T-cell (primary cell): ENCODE data around the gene PCDHA1. TPM values are rescaled to one million over a fixed set of nuclear protein-coding genes. Genes with fewer than 3 reads are reported as not detected.
A peak's percentile ranks its signal among the peaks of the same experiment; 100 is the strongest.

Source experiments
- ATAC-seq, 4 experiments: fragments of 200-7000 bp in 3 of 4; fragments of 150-1000 bp in 1 of 4; cut with Tn5 transposase; replicated peaks in 1 of 4; 1 replicate in 3 of 4; 2 replicates in 1 of 4; pipeline ENCODE4 v1.10.0; 2021; ENCODE audit warnings: moderate library complexity in 3 of 4, mild to moderate bottlenecking in 2 of 4, moderate number of reproducible peaks in 1 of 4
- CTCF ChIA-PET, 2 donors: fragments of 300-600 bp; sonication (Branson Sonifier 250); formaldehyde crosslinking; loops; one replicate each; lab custom pipeline; 2022; ENCODE audit warnings: antibody characterized with exemption in 2 of 2; lab: Charles Lee
- POLR2A ChIA-PET, 2 donors: fragments of 300-600 bp; sonication (Branson Sonifier 250); formaldehyde crosslinking; loops; one replicate each; lab custom pipeline; 2022; ENCODE audit warnings: antibody characterized with exemption in 2 of 2; lab: Charles Lee
- DNase-seq, 35 experiments: peaks; one replicate each; pipeline versions ENCODE4 v3.0.0 to v3.0.0-alpha.2; 2013 to 2023
- H3K27ac ChIP-seq: one replicate; pipeline ENCODE4 v1.5.1; 2013; ENCODE audit warnings: low read length
- H3K27me3 ChIP-seq, 2 experiments: replicated peaks in 1 of 2; 1 replicate in 1 of 2; 2 replicates in 1 of 2; pipeline versions ENCODE4 v1.6.1 to v1.7.0; 2013; ENCODE audit warnings: low read length in 1 of 2, mixed read lengths in 1 of 2; ENCODE audit not compliant: control insufficient read depth in 2 of 2, insufficient read depth in 2 of 2; ENCODE audit errors: extremely low read depth in 1 of 2
- H3K36me3 ChIP-seq, 2 donors: 1 replicate in 1 of 2; 2 replicates in 1 of 2; pipeline versions ENCODE4 v1.6.1 to v1.7.0; 2013; ENCODE audit warnings: low read length in 1 of 2; ENCODE audit not compliant: control insufficient read depth in 2 of 2, insufficient read depth in 1 of 2; ENCODE audit errors: extremely low read depth in 1 of 2
- H3K4me1 ChIP-seq, 2 experiments: 1 replicate in 1 of 2; 2 replicates in 1 of 2; pipeline versions ENCODE4 v1.6.1 to v1.7.0; 2013; ENCODE audit warnings: low read length in 2 of 2, mixed read lengths in 1 of 2; ENCODE audit not compliant: insufficient read depth in 2 of 2, control insufficient read depth in 1 of 2; ENCODE audit errors: extremely low read depth in 1 of 2
- H3K4me3 ChIP-seq, 2 donors: 1 replicate in 1 of 2; 2 replicates in 1 of 2; pipeline versions ENCODE4 v1.5.1 to v1.7.0; 2013; ENCODE audit warnings: mild to moderate bottlenecking in 2 of 2, low read length in 1 of 2, moderate library complexity in 1 of 2; ENCODE audit not compliant: control insufficient read depth in 1 of 2; ENCODE audit errors: extremely low read depth in 1 of 2
- H3K9me3 ChIP-seq: 2 replicates; pipeline ENCODE4 v1.7.0; 2013
- H3K27ac Mint-ChIP-seq, 2 donors: one replicate each; pipeline ENCODE4 v1.8.0; 2020 to 2021; ENCODE audit warnings: mild to moderate bottlenecking in 2 of 2, mixed read lengths in 2 of 2
- H3K27me3 Mint-ChIP-seq, 2 donors: one replicate each; pipeline ENCODE4 v1.8.0; 2021 to 2022; ENCODE audit warnings: mixed read lengths in 2 of 2
- H3K36me3 Mint-ChIP-seq: one replicate; pipeline ENCODE4 v1.8.0; 2021; ENCODE audit warnings: mixed read lengths
- H3K4me1 Mint-ChIP-seq, 3 donors: one replicate each; pipeline ENCODE4 v1.8.0; 2020 to 2022; ENCODE audit warnings: mixed read lengths in 3 of 3, mild to moderate bottlenecking in 1 of 3
- H3K4me3 Mint-ChIP-seq, 3 donors: one replicate each; pipeline ENCODE4 v1.8.0; 2020 to 2022; ENCODE audit warnings: mild to moderate bottlenecking in 3 of 3, mixed read lengths in 3 of 3, moderate library complexity in 3 of 3
- H3K9me3 Mint-ChIP-seq, 3 donors: one replicate each; pipeline ENCODE4 v1.8.0; 2020 to 2022; ENCODE audit warnings: mixed read lengths in 3 of 3
- WGBS: methylation state at CpG from one replicate; pipeline ENCODE4 v1.1.5; 2013; ENCODE audit warnings: missing lambda C conversion rate; ENCODE audit not compliant: insufficient coverage; 5-methylcytosine and 5-hydroxymethylcytosine counted together
- total RNA-seq, 35 experiments: library from RNA in 6 of 35; stranded (reverse) in 6 of 35; fragments of 120-200 nt in 1 of 35; gene quantifications; one replicate each; pipeline versions ENCODE4 v1.2.1 to v1.2.4 and lab custom pipeline; 2013 to 2026

PCDHA1 gene
- total RNA-seq (not detected), total RNA-seq (lab: John Stamatoyannopoulos, UW) (0 to 0.09 (median 0) reads per million in 29 experiments)
- not detected for total RNA-seq (2013)

- ATAC-seq (no peak), DNase-seq (no peak)
- Histone ChIP-seq H3K36me3 (no peaks in the 10 kb centered on the region), H3K4me3 (peak within 1 kb of the TSS in 1 of 2 donors; percentile 46), H3K27ac (no peak within 1 kb of the TSS), H3K4me1 (no peaks in the 10 kb centered on the region), H3K27me3 (peaks cover 2 to 31% of the 10 kb centered on the region in 2 experiments), H3K9me3 (peaks cover 5% of the 10 kb centered on the region)
- WGBS = 35% methylated on average over 19 of the region's 29 CpGs
- CTCF ChIA-PET = no interaction called here
- Mint-ChIP-seq H3K4me1 (no peaks in the 10 kb centered on the region), H3K27ac (no peak within 1 kb of the TSS), H3K36me3 (peaks cover 8% of the 10 kb centered on the region), H3K27me3 (peaks cover 16 to 27% of the 10 kb centered on the region in 2 donors), H3K4me3 (no peak within 1 kb of the TSS), H3K9me3 (peaks cover 14 to 45% (median 39%) of the 10 kb centered on the region in 3 donors)
- POLR2A ChIA-PET = interaction anchor here in 1 of 2 donors (0.7 kb wide), 1 partner anchor 754 kb away, joined by 3 read pairs; no protein-coding TSS in a partner anchor
Measured at GRCh38 chr5:140785905-140786686, at the start of gene PCDHA1. TSS of gene PCDHA1 (plus strand) at chr5:140786140.

DNA sequence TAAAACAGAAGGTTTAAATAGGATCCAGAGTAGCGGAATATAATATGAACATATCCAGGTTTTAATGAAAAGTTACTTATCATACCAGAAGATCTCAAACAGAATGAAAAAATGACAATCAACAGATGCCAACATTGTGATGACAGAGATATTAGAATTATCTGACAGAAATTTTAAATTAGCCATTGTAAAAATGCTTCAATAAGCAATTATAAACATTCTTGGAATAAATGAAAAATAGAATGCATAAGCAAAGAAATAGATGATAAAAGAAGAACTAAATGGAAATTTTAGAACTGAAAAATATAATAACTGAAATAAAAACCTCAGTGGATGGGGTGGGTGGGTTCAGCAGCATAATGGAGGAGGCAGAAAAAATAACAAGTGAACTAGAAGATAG lies 48.5 kb upstream of the PCDHA1 start:
- peaks cover 3 to 32% (median 9%) of the 10 kb centered on the region in 3 donors for H3K9me3 Mint-ChIP-seq
- POLR2A ChIA-PET = no interaction called here
- no peak for DNase-seq
- no peaks in the 10 kb centered on the region for H3K9me3 ChIP-seq
- H3K4me3 Mint-ChIP-seq = no peak overlapping the region
- no peak overlapping the region for H3K27ac Mint-ChIP-seq
- H3K27ac ChIP-seq = no peak overlapping the region
- H3K36me3 ChIP-seq = no peaks in the 10 kb centered on the region
- peaks cover 0 to 6% of the 10 kb centered on the region in 2 experiments for H3K27me3 ChIP-seq
- no peaks in the 10 kb centered on the region for H3K4me1 ChIP-seq
- H3K4me1 Mint-ChIP-seq = no peaks in the 10 kb centered on the region
- H3K36me3 Mint-ChIP-seq = no peaks in the 10 kb centered on the region
- no CpG with 5 or more reads among the region's 1 CpG for WGBS
- H3K4me3 ChIP-seq = no peak overlapping the region
- no peak for ATAC-seq
- CTCF ChIA-PET = no interaction called here
- H3K27me3 Mint-ChIP-seq = peaks cover 34 to 37% of the 10 kb centered on the region in 2 donors

- no peak for ATAC-seq
- Mint-ChIP-seq H3K9me3 (peaks cover 4 to 35% (median 23%) of the 10 kb centered on the region in 3 donors), H3K27me3 (peaks cover 6% of the 10 kb centered on the region in 2 donors), H3K27ac (no peak overlapping the region), H3K4me3 (no peak overlapping the region), H3K4me1 (no peaks in the 10 kb centered on the region), H3K36me3 (no peaks in the 10 kb centered on the region)
- no peaks in the 10 kb centered on the region for H3K36me3 ChIP-seq
- H3K27me3 ChIP-seq = peaks cover 0 to 4% of the 10 kb centered on the region in 2 experiments
- ChIA-PET CTCF (no interaction called here), POLR2A (no interaction called here)
- no peaks in the 10 kb centered on the region for H3K4me1 ChIP-seq
- no peak overlapping the region for H3K27ac ChIP-seq
- H3K9me3 ChIP-seq = no peaks in the 10 kb centered on the region
- no peak for DNase-seq
- H3K4me3 ChIP-seq = no peak overlapping the region
- no CpG with 5 or more reads among the region's 1 CpG for WGBS
Measured at GRCh38 chr5:140741967-140742366, 44.0 kb upstream of the PCDHA1 start.

DNA sequence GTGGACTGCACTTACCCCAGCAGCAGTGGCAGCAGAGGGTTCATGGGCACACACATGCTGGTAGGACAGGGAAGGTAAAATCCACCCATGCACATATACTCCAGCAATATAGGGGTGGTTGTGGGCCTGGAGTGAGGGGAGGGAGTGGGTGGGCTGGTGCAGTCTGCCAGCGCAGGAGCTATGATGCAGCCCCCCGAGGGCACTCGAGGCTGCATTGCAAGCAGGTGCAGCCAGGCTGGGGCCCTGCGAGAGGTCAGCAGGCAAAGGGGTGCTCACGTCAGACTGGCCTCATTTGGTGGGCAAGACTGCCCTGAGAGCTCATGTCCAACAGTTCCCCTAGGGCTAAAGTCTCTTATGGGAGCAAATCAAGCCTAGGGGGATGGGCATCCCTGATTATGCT lies 32.4 kb upstream of the PCDHA1 start:
- DNase-seq (no peak), ATAC-seq (no peak)
- Histone ChIP-seq H3K27me3 (peaks cover 0 to 12% of the 10 kb centered on the region in 2 experiments), H3K9me3 (no peaks in the 10 kb centered on the region), H3K36me3 (no peaks in the 10 kb centered on the region), H3K4me3 (no peak overlapping the region), H3K27ac (no peak overlapping the region), H3K4me1 (no peaks in the 10 kb centered on the region)
- CTCF ChIA-PET = no interaction called here
- Mint-ChIP-seq H3K4me1 (no peaks in the 10 kb centered on the region), H3K27me3 (peaks cover 6 to 22% of the 10 kb centered on the region in 2 donors), H3K27ac (no peak overlapping the region), H3K9me3 (peaks cover 57 to 82% (median 71%) of the 10 kb centered on the region in 3 donors), H3K4me3 (no peak overlapping the region), H3K36me3 (peaks cover 3% of the 10 kb centered on the region)
- POLR2A ChIA-PET = no interaction called here
- WGBS = 67% methylated on average over 5 of the region's 5 CpGs

GRCh38 chr5:140764177-140764973 lies 21.6 kb upstream of the PCDHA1 start:
- H3K27ac Mint-ChIP-seq = no peak overlapping the region
- ChIA-PET POLR2A (no interaction called here), CTCF (no interaction called here)
- H3K4me1 ChIP-seq = no peaks in the 10 kb centered on the region
- no peaks in the 10 kb centered on the region for H3K4me1 Mint-ChIP-seq
- no peaks in the 10 kb centered on the region for H3K27me3 ChIP-seq
- DNase-seq = no peak
- WGBS = no CpG with 5 or more reads among the region's 2 CpGs
- H3K36me3 Mint-ChIP-seq = peaks cover 23% of the 10 kb centered on the region
- H3K4me3 ChIP-seq = no peak overlapping the region
- no peak overlapping the region for H3K27ac ChIP-seq
- ATAC-seq = no peak
- no peaks in the 10 kb centered on the region for H3K36me3 ChIP-seq
- H3K4me3 Mint-ChIP-seq = no peak overlapping the region
- no peaks in the 10 kb centered on the region for H3K27me3 Mint-ChIP-seq
- peaks cover 14 to 53% (median 45%) of the 10 kb centered on the region in 3 donors for H3K9me3 Mint-ChIP-seq
- peaks cover 17% of the 10 kb centered on the region for H3K9me3 ChIP-seq

GRCh38 chr5:140767444-140767843 lies 18.5 kb upstream of the PCDHA1 start:
- H3K9me3 Mint-ChIP-seq = peaks cover 21 to 61% (median 43%) of the 10 kb centered on the region in 3 donors

More at GRCh38 chr5:140767444-140767843, 18.5 kb upstream of the PCDHA1 start:
- H3K27ac Mint-ChIP-seq = no peak overlapping the region
- ATAC-seq (no peak), DNase-seq (no peak)
- ChIA-PET CTCF (no interaction called here), POLR2A (no interaction called here)
- Histone ChIP-seq H3K4me1 (no peaks in the 10 kb centered on the region), H3K4me3 (no peak overlapping the region), H3K36me3 (no peaks in the 10 kb centered on the region), H3K9me3 (peaks cover 17% of the 10 kb centered on the region), H3K27ac (no peak overlapping the region), H3K27me3 (no peaks in the 10 kb centered on the region)
- no peaks in the 10 kb centered on the region for H3K27me3 Mint-ChIP-seq
- no CpG with 5 or more reads among the region's 4 CpGs for WGBS
- H3K4me1 Mint-ChIP-seq = no peaks in the 10 kb centered on the region
- peaks cover 18% of the 10 kb centered on the region for H3K36me3 Mint-ChIP-seq
- peak overlapping the region in 1 of 3 donors; percentile 10 for H3K4me3 Mint-ChIP-seq
